ENCODE measurements around the gene PLA2G4B.

PLA2G4B gene

GRCh38 chr15:41834096-41834495, 4.6 kb upstream of the PLA2G4B start:
- no peak overlapping the region for H3K4me3 ChIP-seq (ENCODE audit: low read depth, low read length)
- TF ChIP-seq CTCF (IDR thresholded peaks at IDR 0.05; ENCODE audit: borderline replicate concordance, insufficient read depth, low read depth, low read length), result no peak

DNA sequence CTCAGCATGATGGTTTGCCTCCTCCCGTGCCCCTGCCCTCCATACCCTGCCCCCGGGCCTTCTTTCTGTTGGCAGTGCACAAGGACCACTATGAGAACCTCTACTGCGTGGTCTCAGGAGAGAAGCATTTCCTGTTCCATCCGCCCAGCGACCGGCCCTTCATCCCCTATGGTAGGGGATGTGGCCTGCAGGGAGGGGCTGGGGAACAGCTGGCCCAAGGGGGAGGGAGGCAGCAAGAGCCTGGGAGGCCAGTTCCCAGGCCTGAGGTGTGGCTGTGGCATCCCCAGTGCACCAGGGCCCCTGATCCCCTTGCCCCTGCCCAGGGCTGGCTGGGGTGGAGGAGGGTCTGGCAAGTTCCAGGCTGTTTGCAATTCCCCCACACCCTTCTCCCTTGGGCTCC, 2.6 kb upstream of the PLA2G4B start:
- TF ChIP-seq CTCF (IDR thresholded peaks at IDR 0.05; ENCODE audit: borderline replicate concordance, insufficient read depth, low read depth, low read length), result no peak
- no peak overlapping the region for H3K4me3 ChIP-seq (ENCODE audit: low read depth, low read length)

GRCh38 chr15:41836713-41837454, 1.8 kb upstream of the PLA2G4B start:
- H3K4me3 ChIP-seq (ENCODE audit: low read depth, low read length), result no peak overlapping the region
- no peak for TF ChIP-seq CTCF (IDR thresholded peaks at IDR 0.05; ENCODE audit: borderline replicate concordance, insufficient read depth, low read depth, low read length)

- TF ChIP-seq CTCF (IDR thresholded peaks at IDR 0.05; ENCODE audit: borderline replicate concordance, insufficient read depth, low read depth, low read length), result no peak
- no peak overlapping the region for H3K4me3 ChIP-seq (ENCODE audit: low read depth, low read length)
These were observed 1.3 kb downstream of the PLA2G4B start for GRCh38 chr15:41839781-41840491.

- no peak overlapping the region for H3K4me3 ChIP-seq (ENCODE audit: low read depth, low read length)
- TF ChIP-seq CTCF (IDR thresholded peaks at IDR 0.05; ENCODE audit: borderline replicate concordance, insufficient read depth, low read depth, low read length), result no peak
These were observed 2.0 kb downstream of the PLA2G4B start for GRCh38 chr15:41840673-41841072.

DNA sequence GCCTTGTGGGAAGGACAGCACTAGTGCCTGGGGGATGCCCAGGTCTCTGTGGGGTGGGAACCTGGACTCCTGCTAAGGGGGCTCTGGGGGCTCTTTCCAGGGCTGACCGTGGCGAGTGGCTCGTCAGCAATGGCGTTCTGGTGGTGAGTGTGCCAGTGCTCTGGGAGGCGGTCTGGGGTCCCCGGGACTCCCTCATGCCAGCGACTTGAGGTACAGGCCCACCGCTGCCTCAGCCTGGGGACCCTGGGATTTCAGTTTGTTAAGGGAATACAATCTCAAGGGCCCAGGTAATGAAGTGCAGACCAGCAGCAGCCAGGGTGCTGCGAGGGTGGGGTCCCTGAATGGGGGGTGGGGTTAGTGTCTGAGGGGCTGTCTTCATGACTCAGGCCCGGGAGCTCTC, 2.5 kb downstream of the PLA2G4B start:
- no peak for TF ChIP-seq CTCF (IDR thresholded peaks at IDR 0.05; ENCODE audit: borderline replicate concordance, insufficient read depth, low read depth, low read length)
- no peak overlapping the region for H3K4me3 ChIP-seq (ENCODE audit: low read depth, low read length)

GRCh38 chr15:41842229-41842628, 3.6 kb downstream of the PLA2G4B start:
- H3K4me3 ChIP-seq (ENCODE audit: low read depth, low read length), result no peak overlapping the region
- TF ChIP-seq CTCF (IDR thresholded peaks at IDR 0.05; ENCODE audit: borderline replicate concordance, insufficient read depth, low read depth, low read length), result no peak
